Endothelial cell of umbilical vein (primary cell): ENCODE results near the gene SLC26A8. TPM values are rescaled to one million over a fixed set of nuclear protein-coding genes. Genes with fewer than 3 reads are reported as not detected.

Source experiments
- BruUV-seq: library from RNA; stranded (reverse); fragments of 400-500 nt; replicated peaks from 2 replicates; lab custom pipeline; 2021; lab: Mats Ljungman, UMichigan
- CTCF ChIA-PET: fragments of 300-600, 350-600 bp; sonication (Branson Sonifier 250); formaldehyde crosslinking; loops from one replicate; lab custom pipeline; 2021; ENCODE audit warnings: antibody characterized with exemption, inconsistent platforms; lab: Charles Lee
- POLR2A ChIA-PET: fragments of 300-600, 350-600 bp; sonication (Branson Sonifier 250); formaldehyde crosslinking; loops from one replicate; lab custom pipeline; 2021; ENCODE audit warnings: antibody characterized with exemption, inconsistent platforms; lab: Charles Lee
- DNase-seq: peaks from one replicate; pipeline ENCODE4 v3.0.0-alpha.2; 2011; ENCODE audit warnings: low read depth, low spot score
- FAIRE-seq: peaks from 2 replicates; lab custom pipeline; 2011; peaks lifted over from hg19 to GRCh38; lab: Jason Lieb, UNC
- H2AFZ ChIP-seq: 2 replicates; pipeline ENCODE4 v1.6.0; 2012; ENCODE audit warnings: low read depth, low read length, control low read depth, inconsistent platforms
- H3K27ac ChIP-seq: 2 replicates; pipeline ENCODE4 v1.5.1; 2011; ENCODE audit warnings: low read depth, mild to moderate bottlenecking, control low read depth, low read length, moderate library complexity; ENCODE audit not compliant: insufficient read depth
- H3K27me3 ChIP-seq, 2 experiments: 2 replicates each; pipeline versions ENCODE4 v1.6.0 to v1.6.1; 2011; ENCODE audit warnings: low read length in 2 of 2, mixed read lengths in 1 of 2; ENCODE audit not compliant: control insufficient read depth in 2 of 2, insufficient read depth in 2 of 2
- H3K36me3 ChIP-seq, 2 experiments: 2 replicates in 1 of 2; 3 replicates in 1 of 2; pipeline ENCODE4 v1.5.1; 2011; ENCODE audit warnings: low read length in 2 of 2, mild to moderate bottlenecking in 1 of 2, moderate library complexity in 1 of 2; ENCODE audit not compliant: control insufficient read depth in 2 of 2, insufficient read depth in 2 of 2; ENCODE audit errors: extremely low read depth in 1 of 2
- H3K4me1 ChIP-seq: 3 replicates; pipeline ENCODE4 v1.5.1; 2011; ENCODE audit warnings: mild to moderate bottlenecking, low read length; ENCODE audit not compliant: control insufficient read depth, insufficient read depth; ENCODE audit errors: extremely low read depth
- H3K4me2 ChIP-seq: 2 replicates; pipeline ENCODE4 v1.6.1; 2011; ENCODE audit warnings: low read length, control low read depth, mixed read lengths; ENCODE audit not compliant: insufficient read depth
- H3K4me3 ChIP-seq, 3 experiments: fragments of 200-600 bp in 1 of 3; sonication (generic), shearing (Covaris generic) in 1 of 3; replicated peaks in 1 of 3; 2 replicates each; pipeline ENCODE4 v1.5.1; 2011 to 2016; ENCODE audit warnings: control low read depth in 3 of 3, low read length in 3 of 3, mild to moderate bottlenecking in 2 of 3, inconsistent platforms in 1 of 3, low read depth in 1 of 3, moderate library complexity in 1 of 3; ENCODE audit not compliant: insufficient read depth in 1 of 3
- H3K79me2 ChIP-seq: 2 replicates; pipeline ENCODE4 v1.6.0; 2012; ENCODE audit warnings: low read length, inconsistent platforms; ENCODE audit not compliant: control insufficient read depth, insufficient read depth
- H3K9ac ChIP-seq: replicated peaks from 2 replicates; pipeline ENCODE3; 2011; ENCODE audit warnings: low read length, control low read depth; ENCODE audit not compliant: insufficient read depth; ENCODE audit errors: extremely low read depth
- H3K9me1 ChIP-seq: replicated peaks from 3 replicates; pipeline ENCODE4 v1.6.0; 2011; ENCODE audit warnings: mild to moderate bottlenecking, low read length; ENCODE audit not compliant: control insufficient read depth, insufficient read depth; ENCODE audit errors: extremely low read depth
- H3K9me3 ChIP-seq: replicated peaks from 2 replicates; pipeline ENCODE4 v1.5.1; 2012; ENCODE audit warnings: low read length, inconsistent platforms; ENCODE audit not compliant: control insufficient read depth, insufficient read depth
- H4K20me1 ChIP-seq: replicated peaks from 2 replicates; pipeline ENCODE3; 2011; ENCODE audit warnings: mild to moderate bottlenecking, low read length; ENCODE audit not compliant: control insufficient read depth, insufficient read depth; ENCODE audit errors: extremely low read depth
- EZH2 ChIP-seq: IDR thresholded peaks from 2 replicates; pipeline ENCODE4 v1.6.1; 2012; ENCODE audit warnings: borderline replicate concordance, low read depth, mild to moderate bottlenecking, moderate library complexity, low read length, inconsistent platforms; ENCODE audit not compliant: severe bottlenecking
- FOS ChIP-seq: IDR thresholded peaks from 2 replicates; pipeline ENCODE4 v1.6.1; 2011; ENCODE audit warnings: mild to moderate bottlenecking, low read length, moderate library complexity, borderline replicate concordance; ENCODE audit not compliant: insufficient read depth
- GATA2 ChIP-seq: IDR thresholded peaks from 2 replicates; pipeline ENCODE4 v1.7.0; 2011; ENCODE audit warnings: low read depth, mild to moderate bottlenecking, moderate library complexity, mixed read lengths, low read length; ENCODE audit not compliant: insufficient read length, insufficient read depth
- JUN ChIP-seq: IDR thresholded peaks from 2 replicates; pipeline ENCODE4 v1.6.1; 2011; ENCODE audit warnings: borderline replicate concordance, low read depth; ENCODE audit not compliant: insufficient read length, insufficient read depth
- MAX ChIP-seq: IDR thresholded peaks from 2 replicates; pipeline ENCODE4 v1.6.1; 2011; ENCODE audit not compliant: insufficient read depth, insufficient read length
- MYC ChIP-seq: IDR thresholded peaks from one replicate; pipeline ENCODE4 v1.6.1; 2011; ENCODE audit warnings: mild to moderate bottlenecking, low read depth, low read length
- POLR2A ChIP-seq: IDR thresholded peaks from 2 replicates; pipeline ENCODE4 v1.6.1; 2012; ENCODE audit warnings: low read depth, mild to moderate bottlenecking, control low read depth, low read length
- POLR2AphosphoS5 ChIP-seq: IDR thresholded peaks from 2 replicates; pipeline ENCODE4 v1.6.1; 2012; ENCODE audit warnings: low read depth, mild to moderate bottlenecking, control low read depth, low read length, moderate library complexity; ENCODE audit not compliant: insufficient read depth
- dilution Hi-C: fragments of 300-500 bp; cut with MboI; formaldehyde crosslinking; loops from one replicate; pipeline ENCODE4 v1.15.0; 2019; ENCODE audit warnings: low sequenced_read_pairs; ENCODE audit not compliant: extremely low pct_ligation_motif_present
- intact Hi-C: fragments of 100-400 bp; cut with micrococcal nuclease; formaldehyde crosslinking; loops from one replicate; pipeline ENCODE4 v1.10.0; 2022
- polyA plus RNA-seq, 4 experiments: library from polyadenylated mRNA; depleted of rRNA in 3 of 4; stranded (reverse) in 3 of 4; unstranded in 1 of 4; fragments of >200 nt; gene quantifications; 2 replicates each; pipeline versions ENCODE4 v1.2.1 to v1.2.3, GENCODE V29; 2011 to 2012; ENCODE audit warnings: missing spikeins in 1 of 4
- total RNA-seq: library from RNA; stranded (reverse); gene quantifications from 2 replicates; pipeline ENCODE4 v1.2.3, GENCODE V29; 2021
- TF ChIP-seq, protein P1 (sequence below), 2 donors: IDR thresholded peaks; 1 replicate in 1 of 2; 2 replicates in 1 of 2; pipeline ENCODE4 v1.5.1; 2011; ENCODE audit warnings: low read length in 2 of 2, mild to moderate bottlenecking in 2 of 2, moderate library complexity in 2 of 2, control low read depth in 1 of 2, inconsistent platforms in 1 of 2, low read depth in 1 of 2; ENCODE audit not compliant: insufficient read depth in 1 of 2; ENCODE audit errors: extremely low read depth in 1 of 2

Gene SLC26A8
- total and polyA plus RNA-seq, 2 donors (not counting 3 experiments of a cell fraction or from before 2014, with no cell fraction given): 0.01 TPM; not detected in 1

DNA sequence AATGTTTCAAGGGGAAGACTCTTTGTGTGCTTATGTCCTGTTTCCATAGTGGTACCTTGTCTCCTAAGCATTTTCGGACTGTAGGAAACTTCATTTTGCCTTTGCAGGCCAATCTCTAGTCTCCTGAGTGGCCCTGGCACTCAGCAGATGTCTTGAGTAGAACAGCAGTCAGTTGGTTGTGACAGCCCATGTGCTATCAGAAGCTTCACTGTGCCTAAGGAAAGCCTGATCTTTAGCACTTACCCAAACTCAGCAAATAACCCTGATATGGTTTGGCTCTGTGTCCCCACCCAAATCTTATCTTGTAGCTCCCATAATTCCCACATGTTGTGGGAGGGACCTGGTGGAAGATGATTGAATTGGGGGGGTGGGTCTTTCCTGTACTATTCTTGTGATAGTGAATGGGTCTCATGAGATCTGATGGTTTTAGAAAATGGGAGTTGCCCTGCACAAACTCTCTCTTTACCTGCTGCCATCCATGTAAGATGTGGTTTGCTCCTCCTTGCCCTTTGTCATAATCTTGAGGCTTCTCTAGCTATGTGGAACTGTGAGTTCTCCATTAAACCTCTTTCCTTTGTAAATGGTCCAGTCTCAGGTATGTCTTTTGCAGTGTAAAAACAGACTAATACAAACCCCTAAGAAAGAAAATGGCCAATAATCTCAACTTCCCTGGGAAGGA lies 87.6 kb downstream of the SLC26A8 start:
- Histone ChIP-seq H3K4me1 (no peaks in the 10 kb centered on the region), H4K20me1 (no peaks in the 10 kb centered on the region), H3K4me2 (no peak overlapping the region), H3K27me3 (no peaks in the 10 kb centered on the region), H3K9ac (no peak overlapping the region), H3K9me1 (peaks cover 2% of the 10 kb centered on the region), H3K9me3 (no peaks in the 10 kb centered on the region), H3K79me2 (no peaks in the 10 kb centered on the region), H2AFZ (no peak overlapping the region), H3K27ac (no peak overlapping the region), H3K4me3 (no peak overlapping the region), H3K36me3 (no peaks in the 10 kb centered on the region)
- dilution Hi-C loops (no loop called here), intact Hi-C loops (no loop called here)
- FAIRE-seq (no peak), DNase-seq (no peak)
- POLR2A ChIA-PET: no interaction called here
- CTCF ChIA-PET: no interaction called here
- TF ChIP-seq GATA2: no peak
- TF ChIP-seq FOS: no peak
- no peak for TF ChIP-seq JUN
- no peak for TF ChIP-seq POLR2AphosphoS5
- TF ChIP-seq, protein P1, sequence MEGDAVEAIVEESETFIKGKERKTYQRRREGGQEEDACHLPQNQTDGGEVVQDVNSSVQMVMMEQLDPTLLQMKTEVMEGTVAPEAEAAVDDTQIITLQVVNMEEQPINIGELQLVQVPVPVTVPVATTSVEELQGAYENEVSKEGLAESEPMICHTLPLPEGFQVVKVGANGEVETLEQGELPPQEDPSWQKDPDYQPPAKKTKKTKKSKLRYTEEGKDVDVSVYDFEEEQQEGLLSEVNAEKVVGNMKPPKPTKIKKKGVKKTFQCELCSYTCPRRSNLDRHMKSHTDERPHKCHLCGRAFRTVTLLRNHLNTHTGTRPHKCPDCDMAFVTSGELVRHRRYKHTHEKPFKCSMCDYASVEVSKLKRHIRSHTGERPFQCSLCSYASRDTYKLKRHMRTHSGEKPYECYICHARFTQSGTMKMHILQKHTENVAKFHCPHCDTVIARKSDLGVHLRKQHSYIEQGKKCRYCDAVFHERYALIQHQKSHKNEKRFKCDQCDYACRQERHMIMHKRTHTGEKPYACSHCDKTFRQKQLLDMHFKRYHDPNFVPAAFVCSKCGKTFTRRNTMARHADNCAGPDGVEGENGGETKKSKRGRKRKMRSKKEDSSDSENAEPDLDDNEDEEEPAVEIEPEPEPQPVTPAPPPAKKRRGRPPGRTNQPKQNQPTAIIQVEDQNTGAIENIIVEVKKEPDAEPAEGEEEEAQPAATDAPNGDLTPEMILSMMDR (IDR thresholded peaks at IDR 0.05; ENCODE audit: extremely low read depth in 1 of 2, insufficient read depth in 1 of 2, low read depth in 1 of 2, low read length in 2 of 2): no peak
- TF ChIP-seq EZH2: no peak
- TF ChIP-seq POLR2A: no peak
- no peak for TF ChIP-seq MAX
- no peak for TF ChIP-seq MYC
- no TSS peak for BruUV-seq
